ENCODE data around the gene OR7C1. TPM values are rescaled to one million over a fixed set of nuclear protein-coding genes. Genes with fewer than 3 reads are reported as not detected.
A peak's percentile ranks its signal among the peaks of the same experiment; 100 is the strongest.
"Not testable (repeated sequence)": the region's sequence is repeated elsewhere in the genome, so short reads cannot be mapped to it uniquely, and the experiment has no call there.

The OR7C1 gene
- total and polyA plus RNA-seq, 2 experiments from 2014 or later: 0.03 TPM; not detected in 1

DNA sequence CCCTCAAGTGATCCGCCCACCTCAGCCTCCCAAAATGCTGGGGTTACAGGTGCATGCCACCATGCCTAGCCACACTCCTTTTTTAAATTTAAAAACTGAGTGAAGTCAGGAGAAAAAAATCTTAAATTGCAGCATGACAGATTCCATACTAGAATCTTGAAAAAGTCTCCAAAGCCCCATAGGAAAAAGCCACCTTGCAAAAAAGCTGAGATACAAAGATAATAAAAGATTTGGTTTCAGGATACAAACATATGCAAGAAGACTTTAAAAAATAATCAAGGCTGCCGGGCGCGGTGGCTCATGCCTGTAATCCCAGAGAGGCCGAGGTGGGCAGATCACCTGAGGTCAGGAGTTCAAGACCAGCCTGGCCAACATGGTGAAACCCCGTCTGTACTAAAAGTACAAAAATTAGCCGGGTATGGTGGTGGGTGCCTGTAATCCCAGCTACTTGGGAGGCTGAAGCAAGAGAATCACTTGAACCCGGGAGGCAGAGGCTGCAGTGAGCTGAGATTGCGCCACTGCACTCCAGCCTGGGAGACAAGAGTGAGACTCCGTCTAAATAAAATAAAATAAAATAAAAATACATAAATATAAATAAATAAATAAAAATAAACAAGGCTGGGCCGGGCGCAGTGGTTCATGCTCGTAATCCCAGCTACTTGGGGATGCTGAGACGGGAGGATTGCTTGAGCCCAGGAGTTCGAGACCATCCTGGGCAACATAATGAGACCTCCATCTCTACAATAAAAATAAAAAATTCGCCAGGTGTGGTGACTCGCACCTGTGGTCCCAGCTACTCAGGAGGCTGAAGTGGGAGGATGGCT, 53.1 kb downstream of the OR7C1 start:
- not testable (repeated sequence) for H3K27me3 ChIP-seq (ENCODE audit: insufficient read depth); H3K79me2 ChIP-seq (replicated peaks; ENCODE audit: insufficient read depth); H3K27ac Mint-ChIP-seq

DNA sequence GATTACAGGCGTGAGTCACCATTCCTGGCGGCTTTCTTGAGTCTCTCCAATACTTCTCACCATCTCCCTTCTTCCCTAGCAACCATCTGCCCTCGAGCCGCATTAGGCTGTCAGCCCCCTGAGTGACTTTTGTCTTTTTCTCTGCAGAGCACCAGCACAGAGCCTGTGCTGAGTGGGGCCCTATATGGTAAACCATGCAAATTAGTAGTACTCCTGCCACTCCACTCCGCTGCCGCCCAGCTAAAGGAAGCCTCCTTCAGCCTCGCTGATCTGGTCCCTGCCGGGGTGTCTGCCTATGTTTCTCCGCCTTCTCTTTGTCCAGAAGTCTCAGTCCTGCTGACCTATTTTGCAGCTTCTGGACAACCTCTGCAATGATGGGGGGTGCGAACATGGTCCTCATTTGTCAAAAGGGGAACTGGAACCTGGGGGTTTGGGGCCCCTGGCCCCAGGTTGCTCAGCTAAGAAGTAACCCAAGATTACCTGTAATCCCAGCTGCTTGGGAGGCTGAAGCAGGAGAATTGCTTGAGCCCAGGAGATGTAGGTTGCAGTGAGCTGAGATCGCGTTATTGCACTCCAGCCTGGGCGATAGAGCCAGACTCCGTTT, 54.3 kb downstream of the OR7C1 start:
- H3K27me3 ChIP-seq (ENCODE audit: insufficient read depth); H3K4me2 ChIP-seq; H3K4me1 ChIP-seq (ENCODE audit: insufficient read depth); H3K79me2 ChIP-seq (replicated peaks; ENCODE audit: insufficient read depth); H3K9me3 Mint-ChIP-seq; H3K9me2 ChIP-seq (ENCODE audit: insufficient read depth); H3F3A ChIP-seq (replicated peaks; ENCODE audit: low read depth); H3K27ac Mint-ChIP-seq; H3K36me3 ChIP-seq (ENCODE audit: insufficient read depth); H3K36me3 Mint-ChIP-seq (ENCODE audit: low read depth); H3K4me3 Mint-ChIP-seq; H3K27ac ChIP-seq (ENCODE audit: low read depth); H2AFZ ChIP-seq; H4K20me1 ChIP-seq (replicated peaks; ENCODE audit: insufficient read depth); H3K4me3 ChIP-seq; DNase-seq (ENCODE audit: low spot score): not testable (repeated sequence)
- Mint-ChIP-seq H3K4me1 (peaks cover 19% of the 10 kb centered on the region), H3K27me3 (ENCODE audit: insufficient read depth, low read depth, poor library complexity) (peaks cover 12% of the 10 kb centered on the region)
- ATAC-seq: peak; percentile 18

More for the DNA sequence above, 53.1 kb downstream of the OR7C1 start:
- not testable (repeated sequence) for H3K27ac ChIP-seq (ENCODE audit: low read depth); H3K4me2 ChIP-seq; H3K4me3 ChIP-seq; ATAC-seq; H3K36me3 Mint-ChIP-seq (ENCODE audit: low read depth); H3K4me3 Mint-ChIP-seq; H4K20me1 ChIP-seq (replicated peaks; ENCODE audit: insufficient read depth); H3K9me3 Mint-ChIP-seq; H2AFZ ChIP-seq; H3K9me2 ChIP-seq (ENCODE audit: insufficient read depth); DNase-seq (ENCODE audit: low spot score); H3K4me1 ChIP-seq (ENCODE audit: insufficient read depth); H3K27me3 Mint-ChIP-seq (ENCODE audit: insufficient read depth, low read depth, poor library complexity); H3F3A ChIP-seq (replicated peaks; ENCODE audit: low read depth); H3K36me3 ChIP-seq (ENCODE audit: insufficient read depth)
- peaks cover 19% of the 10 kb centered on the region for H3K4me1 Mint-ChIP-seq

DNA sequence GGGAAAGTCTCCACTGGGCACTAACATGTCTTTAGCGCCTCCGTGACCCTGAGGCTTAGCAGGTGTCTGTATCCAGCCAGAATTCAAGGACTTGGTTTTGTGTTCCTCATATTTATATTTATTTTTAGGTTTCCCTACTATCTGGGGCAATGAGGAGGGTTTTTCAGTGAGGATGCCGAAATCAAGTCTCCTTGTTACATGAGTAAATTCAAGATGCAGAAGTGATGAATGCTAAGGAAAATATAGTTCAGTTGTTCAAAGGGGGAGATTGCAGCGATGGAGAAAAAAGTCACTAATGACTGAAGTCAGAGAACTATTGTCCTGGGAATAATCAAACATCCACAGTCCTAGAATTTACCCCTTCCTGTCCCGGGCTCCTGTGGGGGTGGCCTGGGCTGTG, 55.8 kb downstream of the OR7C1 start:
- no peak overlapping the region for H3K27ac Mint-ChIP-seq
- H3K27me3 Mint-ChIP-seq (ENCODE audit: insufficient read depth, low read depth, poor library complexity): peaks cover 10% of the 10 kb centered on the region
- no peak for DNase-seq (ENCODE audit: low spot score)
- no peak overlapping the region for H2AFZ ChIP-seq
- no peaks in the 10 kb centered on the region for H3K9me3 Mint-ChIP-seq
- H3K4me3 ChIP-seq: no peak overlapping the region
- peaks cover 3% of the 10 kb centered on the region; the same call in 1 of the 2 replicates for H3K27me3 ChIP-seq (ENCODE audit: insufficient read depth)
- H3F3A ChIP-seq (replicated peaks; ENCODE audit: low read depth): no peaks in the 10 kb centered on the region
- no peaks in the 10 kb centered on the region for H3K9me2 ChIP-seq (ENCODE audit: insufficient read depth)
- H3K4me2 ChIP-seq: no peak overlapping the region
- no peaks in the 10 kb centered on the region for H3K36me3 Mint-ChIP-seq (ENCODE audit: low read depth)
- H3K4me1 ChIP-seq (ENCODE audit: insufficient read depth): no peaks in the 10 kb centered on the region; the same call in 1 of the 2 replicates
- H3K27ac ChIP-seq (ENCODE audit: low read depth): no peak overlapping the region
- no peak overlapping the region; the same call in 2 of the 3 replicates for H3K4me3 Mint-ChIP-seq
- H3K79me2 ChIP-seq (replicated peaks; ENCODE audit: insufficient read depth): no peaks in the 10 kb centered on the region
- H4K20me1 ChIP-seq (replicated peaks; ENCODE audit: insufficient read depth): no peaks in the 10 kb centered on the region
- peaks cover 19% of the 10 kb centered on the region for H3K4me1 Mint-ChIP-seq
- H3K36me3 ChIP-seq (ENCODE audit: insufficient read depth): no peaks in the 10 kb centered on the region
- no peak for ATAC-seq
- TF ChIP-seq CREB1 (CRISPR knock-in tag; IDR thresholded peaks at IDR 0.05; ENCODE audit: low read depth) (no peak), EZH2phosphoT487 (IDR thresholded peaks at IDR 0.05; ENCODE audit: unreplicated experiment) (no peak), ZNF462 (CRISPR knock-in tag; IDR thresholded peaks at IDR 0.05) (no peak), ZNF114 (CRISPR knock-in tag; IDR thresholded peaks at IDR 0.05) (no peak), JUNB (IDR thresholded peaks at IDR 0.05; ENCODE audit: unreplicated experiment) (no peak), EZH2 (IDR thresholded peaks at IDR 0.05; ENCODE audit: low read depth, unreplicated experiment) (no peak)
- TF ChIP-seq, protein P1, sequence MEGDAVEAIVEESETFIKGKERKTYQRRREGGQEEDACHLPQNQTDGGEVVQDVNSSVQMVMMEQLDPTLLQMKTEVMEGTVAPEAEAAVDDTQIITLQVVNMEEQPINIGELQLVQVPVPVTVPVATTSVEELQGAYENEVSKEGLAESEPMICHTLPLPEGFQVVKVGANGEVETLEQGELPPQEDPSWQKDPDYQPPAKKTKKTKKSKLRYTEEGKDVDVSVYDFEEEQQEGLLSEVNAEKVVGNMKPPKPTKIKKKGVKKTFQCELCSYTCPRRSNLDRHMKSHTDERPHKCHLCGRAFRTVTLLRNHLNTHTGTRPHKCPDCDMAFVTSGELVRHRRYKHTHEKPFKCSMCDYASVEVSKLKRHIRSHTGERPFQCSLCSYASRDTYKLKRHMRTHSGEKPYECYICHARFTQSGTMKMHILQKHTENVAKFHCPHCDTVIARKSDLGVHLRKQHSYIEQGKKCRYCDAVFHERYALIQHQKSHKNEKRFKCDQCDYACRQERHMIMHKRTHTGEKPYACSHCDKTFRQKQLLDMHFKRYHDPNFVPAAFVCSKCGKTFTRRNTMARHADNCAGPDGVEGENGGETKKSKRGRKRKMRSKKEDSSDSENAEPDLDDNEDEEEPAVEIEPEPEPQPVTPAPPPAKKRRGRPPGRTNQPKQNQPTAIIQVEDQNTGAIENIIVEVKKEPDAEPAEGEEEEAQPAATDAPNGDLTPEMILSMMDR (conservative IDR thresholded peaks at IDR 0.05; ENCODE audit: low read depth in 2 of 2): no peak

All from GM23338 (cell line).